Measurements from ENCODE around the gene MRTFA.

GRCh38 chr22:40641269-40641668 is 4.8 kb upstream of the MRTFA start:
- TF ChIP-seq CTCF (IDR thresholded peaks at IDR 0.05) (no peak), POLR2A (IDR thresholded peaks at IDR 0.05) (no peak)

All from uterus (tissue), 2 donors.